ENCODE measurements around the gene ZNF714.
A peak's percentile ranks its signal among the peaks of the same experiment; 100 is the strongest.
"Not testable (repeated sequence)": the region's sequence is repeated elsewhere in the genome, so short reads cannot be mapped to it uniquely, and the experiment has no call there.

ZNF714 gene

GRCh38 chr19:21133633-21134032 lies 51.6 kb downstream of the ZNF714 start:
- no peak for DNase-seq

- DNase-seq, result no peak
These were observed 52.9 kb downstream of the ZNF714 start for GRCh38 chr19:21134934-21135366.

GRCh38 chr19:21135433-21135832 lies 53.4 kb downstream of the ZNF714 start:
- no peak for DNase-seq

- no peak for DNase-seq
These were observed 56.1 kb downstream of the ZNF714 start for GRCh38 chr19:21138130-21138529.

GRCh38 chr19:21141006-21141405 lies 59.0 kb downstream of the ZNF714 start:
- DNase-seq, result not testable (repeated sequence)

- peak; percentile 56 for DNase-seq
These were observed 59.9 kb downstream of the ZNF714 start, which contains the start of gene ZNF431 for GRCh38 chr19:21141787-21142464. ZNF431 (plus strand) TSS chr19:21142040; CDS start chr19:21142184, 144 bp downstream.

GRCh38 chr19:21143428-21143827 lies 61.4 kb downstream of the ZNF714 start:
- no peak for DNase-seq

GRCh38 chr19:21143854-21144253 lies 61.9 kb downstream of the ZNF714 start:
- no peak for DNase-seq

- DNase-seq, result no peak
These were observed 65.5 kb downstream of the ZNF714 start for GRCh38 chr19:21147540-21147939.

- no peak for DNase-seq
These were observed 66.7 kb downstream of the ZNF714 start for GRCh38 chr19:21148681-21149080.

GRCh38 chr19:21149877-21150276 lies 67.9 kb downstream of the ZNF714 start:
- no peak for DNase-seq

- no peak for DNase-seq
These were observed 69.5 kb downstream of the ZNF714 start for GRCh38 chr19:21151460-21151859.

GRCh38 chr19:21158523-21159135 lies 76.6 kb downstream of the ZNF714 start:
- no peak for DNase-seq

GRCh38 chr19:21164541-21164940 lies 82.5 kb downstream of the ZNF714 start:
- no peak for DNase-seq

- no peak for DNase-seq
These were observed 84.4 kb downstream of the ZNF714 start for GRCh38 chr19:21166436-21166835.

Data from GOT3 (cell line).